Esophagus squamous epithelium (tissue), 4 donors: Measurements from ENCODE around the gene STK24.

ENCODE experiments used
- POLR2A ChIP-seq, 4 donors: fragments of 450-650 bp; IDR thresholded peaks; one replicate each; pipeline ENCODE4 v1.6.1; 2017; ENCODE audit warnings: antibody characterized with exemption in 4 of 4, mild to moderate bottlenecking in 4 of 4, moderate library complexity in 3 of 4
- TF ChIP-seq, protein P1 (sequence below), 6 experiments: fragments of 450-650 bp in 4 of 6; fragments of 200-600 bp in 2 of 6; sonication (generic) in 2 of 6; IDR thresholded peaks; one replicate each; pipeline ENCODE4 v1.5.1; 2016 to 2019; ENCODE audit warnings: antibody characterized with exemption in 6 of 6, mild to moderate bottlenecking in 4 of 6, moderate library complexity in 4 of 6

DNA sequence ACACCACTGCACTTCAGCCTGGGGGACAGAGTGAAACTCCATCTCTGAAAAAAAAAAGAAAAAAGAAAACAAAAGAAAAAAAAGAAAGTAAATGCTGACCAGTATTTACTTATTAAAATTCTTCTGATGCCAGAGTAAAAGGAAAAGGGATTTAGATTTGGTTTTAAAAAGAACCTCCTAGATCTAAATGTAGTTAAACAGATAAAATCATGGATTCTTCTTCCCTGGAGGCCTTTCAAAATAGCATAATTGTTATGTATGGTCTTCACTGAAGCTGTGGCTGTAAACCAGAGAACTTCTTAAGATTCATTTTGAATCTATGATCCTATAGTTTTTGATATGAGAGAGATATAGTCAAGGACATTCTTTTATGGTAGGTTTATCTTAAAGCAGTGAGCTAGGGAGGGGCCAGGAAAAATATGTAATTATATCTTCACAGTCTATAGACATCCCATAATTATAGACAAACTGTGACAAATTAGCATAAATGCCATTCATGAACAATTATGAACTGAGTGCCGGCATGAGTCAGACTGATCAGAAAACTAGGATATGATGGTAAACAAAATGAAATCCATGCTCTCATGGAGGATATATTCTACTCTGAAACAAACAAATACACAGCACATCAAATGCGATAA, 14.9 kb upstream of the STK24 start:
- TF ChIP-seq, protein P1, sequence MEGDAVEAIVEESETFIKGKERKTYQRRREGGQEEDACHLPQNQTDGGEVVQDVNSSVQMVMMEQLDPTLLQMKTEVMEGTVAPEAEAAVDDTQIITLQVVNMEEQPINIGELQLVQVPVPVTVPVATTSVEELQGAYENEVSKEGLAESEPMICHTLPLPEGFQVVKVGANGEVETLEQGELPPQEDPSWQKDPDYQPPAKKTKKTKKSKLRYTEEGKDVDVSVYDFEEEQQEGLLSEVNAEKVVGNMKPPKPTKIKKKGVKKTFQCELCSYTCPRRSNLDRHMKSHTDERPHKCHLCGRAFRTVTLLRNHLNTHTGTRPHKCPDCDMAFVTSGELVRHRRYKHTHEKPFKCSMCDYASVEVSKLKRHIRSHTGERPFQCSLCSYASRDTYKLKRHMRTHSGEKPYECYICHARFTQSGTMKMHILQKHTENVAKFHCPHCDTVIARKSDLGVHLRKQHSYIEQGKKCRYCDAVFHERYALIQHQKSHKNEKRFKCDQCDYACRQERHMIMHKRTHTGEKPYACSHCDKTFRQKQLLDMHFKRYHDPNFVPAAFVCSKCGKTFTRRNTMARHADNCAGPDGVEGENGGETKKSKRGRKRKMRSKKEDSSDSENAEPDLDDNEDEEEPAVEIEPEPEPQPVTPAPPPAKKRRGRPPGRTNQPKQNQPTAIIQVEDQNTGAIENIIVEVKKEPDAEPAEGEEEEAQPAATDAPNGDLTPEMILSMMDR (IDR thresholded peaks at IDR 0.05) = no peak
- TF ChIP-seq POLR2A (IDR thresholded peaks at IDR 0.05) = no peak
